IMR-90 (cell line): Measurements from ENCODE around the gene MYPN. TPM values are rescaled to one million over a fixed set of nuclear protein-coding genes. Genes with fewer than 3 reads are reported as not detected.

Experiments used
- ATAC-seq: fragments of 200-7000 bp; cut with Tn5 transposase; 2 replicates; pipeline ENCODE4 v1.9.1; 2020; ENCODE audit warnings: low read depth, mild to moderate bottlenecking, moderate library complexity
- BruUV-seq: library from RNA; stranded (reverse); fragments of 400-500 nt; replicated peaks from 2 replicates; lab custom pipeline; 2021; lab: Mats Ljungman, UMichigan
- CTCF ChIA-PET: fragments of 300-600 bp; formaldehyde crosslinking; extraction: SDS; loops from one replicate; lab custom pipeline; 2021; ENCODE audit warnings: antibody characterized with exemption; lab: Yijun Ruan, JAX
- POLR2A ChIA-PET: fragments of 300-600 bp; sonication (Branson Sonifier 250); formaldehyde crosslinking; loops from one replicate; lab custom pipeline; 2022; ENCODE audit warnings: antibody characterized with exemption; ENCODE audit not compliant: unreplicated experiment; lab: Charles Lee
- DNase-seq: peaks from one replicate; pipeline ENCODE4 v3.0.0; 2013
- H2AFZ ChIP-seq: replicated peaks from 2 replicates; pipeline ENCODE3; 2013; ENCODE audit warnings: low read length, mild to moderate bottlenecking; ENCODE audit not compliant: poor library complexity
- H2AK5ac ChIP-seq: 2 replicates; pipeline ENCODE4 v1.6.1; 2013; ENCODE audit warnings: low read depth, low read length, inconsistent platforms
- H2AK9ac ChIP-seq: replicated peaks from 2 replicates; pipeline ENCODE3; 2013; ENCODE audit warnings: mild to moderate bottlenecking, low read depth, low read length, moderate library complexity; ENCODE audit not compliant: poor library complexity
- H2BK120ac ChIP-seq: 2 replicates; pipeline ENCODE4 v1.6.1; 2013; ENCODE audit warnings: low read depth, low read length, inconsistent platforms
- H2BK15ac ChIP-seq: 3 replicates; pipeline ENCODE4 v1.6.1; 2013; ENCODE audit warnings: low read depth, low read length, inconsistent platforms
- H2BK20ac ChIP-seq: 2 replicates; pipeline ENCODE4 v1.6.1; 2013; ENCODE audit warnings: low read depth, mild to moderate bottlenecking, inconsistent platforms, low read length, moderate library complexity
- H2BK5ac ChIP-seq: 2 replicates; pipeline ENCODE4 v1.6.1; 2013; ENCODE audit warnings: mild to moderate bottlenecking, low read depth, low read length, inconsistent platforms; ENCODE audit not compliant: poor library complexity, severe bottlenecking
- H3K14ac ChIP-seq: replicated peaks from 2 replicates; pipeline ENCODE4 v1.6.1; 2013; ENCODE audit warnings: low read depth, low read length, inconsistent platforms
- H3K18ac ChIP-seq: 2 replicates; pipeline ENCODE4 v1.6.1; 2013; ENCODE audit warnings: low read depth, low read length, control low read depth
- H3K23ac ChIP-seq: 2 replicates; pipeline ENCODE4 v1.6.1; 2013; ENCODE audit warnings: low read depth, low read length, inconsistent platforms
- H3K27ac ChIP-seq: 2 replicates; pipeline ENCODE4 v1.5.1; 2013; ENCODE audit warnings: mild to moderate bottlenecking, control low read depth, low read length; ENCODE audit not compliant: insufficient read depth
- H3K27me3 ChIP-seq: 2 replicates; pipeline ENCODE4 v1.6.1; 2013; ENCODE audit warnings: low read length; ENCODE audit not compliant: control insufficient read depth, insufficient read depth
- H3K36me3 ChIP-seq: 2 replicates; pipeline ENCODE4 v1.6.1; 2013; ENCODE audit warnings: low read length, mixed read lengths; ENCODE audit not compliant: control insufficient read depth, insufficient read depth
- H3K4ac ChIP-seq: 2 replicates; pipeline ENCODE4 v1.6.1; 2013; ENCODE audit warnings: low read depth, low read length, inconsistent platforms
- H3K4me1 ChIP-seq: 2 replicates; pipeline ENCODE4 v1.6.1; 2013; ENCODE audit warnings: low read length, mixed read lengths; ENCODE audit not compliant: control insufficient read depth, insufficient read depth
- H3K4me2 ChIP-seq: 2 replicates; pipeline ENCODE4 v1.6.1; 2013; ENCODE audit warnings: low read depth, mild to moderate bottlenecking, control low read depth, low read length, moderate library complexity
- H3K4me3 ChIP-seq: 2 replicates; pipeline ENCODE4 v1.5.1; 2013; ENCODE audit warnings: low read depth, mild to moderate bottlenecking, control low read depth, low read length, moderate library complexity; ENCODE audit not compliant: insufficient read depth
- H3K56ac ChIP-seq: 2 replicates; pipeline ENCODE4 v1.6.1; 2013; ENCODE audit warnings: low read length, inconsistent platforms; ENCODE audit not compliant: insufficient read depth; ENCODE audit errors: extremely low read depth
- H3K79me1 ChIP-seq, 2 experiments: 2 replicates each; pipeline ENCODE4 v1.6.1; 2013; ENCODE audit warnings: low read length in 2 of 2, inconsistent platforms in 1 of 2, low read depth in 1 of 2
- H3K9ac ChIP-seq: 2 replicates; pipeline ENCODE4 v1.6.1; 2013; ENCODE audit warnings: low read depth, low read length, control low read depth
- H3K9me1 ChIP-seq: 2 replicates; pipeline ENCODE4 v1.6.1; 2013; ENCODE audit warnings: low read length, inconsistent platforms; ENCODE audit not compliant: insufficient read depth
- H3K9me3 ChIP-seq: 2 replicates; pipeline ENCODE4 v1.6.1; 2013; ENCODE audit warnings: low read length; ENCODE audit not compliant: control insufficient read depth, insufficient read depth
- H4K20me1 ChIP-seq: 2 replicates; pipeline ENCODE4 v1.6.1; 2013; ENCODE audit warnings: low read length, inconsistent platforms; ENCODE audit not compliant: insufficient read depth
- H4K5ac ChIP-seq: 2 replicates; pipeline ENCODE4 v1.6.1; 2013; ENCODE audit warnings: mild to moderate bottlenecking, low read depth, low read length, control low read depth
- H4K8ac ChIP-seq, 2 experiments: 2 replicates each; pipeline ENCODE4 v1.6.1; 2013; ENCODE audit warnings: low read depth in 2 of 2, low read length in 2 of 2, control low read depth in 1 of 2, inconsistent platforms in 1 of 2
- H4K91ac ChIP-seq: 2 replicates; pipeline ENCODE4 v1.6.1; 2013; ENCODE audit warnings: low read depth, low read length, inconsistent platforms; ENCODE audit not compliant: insufficient read depth
- BHLHE40 ChIP-seq: fragments of 150-350 bp; IDR thresholded peaks from 2 replicates; pipeline ENCODE4 v1.6.1; 2016; ENCODE audit warnings: mild to moderate bottlenecking, low read depth, low read length
- CEBPB ChIP-seq: IDR thresholded peaks from 2 replicates; pipeline ENCODE4 v1.6.1; 2012; ENCODE audit warnings: low read depth, low read length, improper control_type of control experiment
- CHD1 ChIP-seq: IDR thresholded peaks from 2 replicates; pipeline ENCODE4 v1.6.1; 2012; ENCODE audit warnings: low read depth, low read length, improper control_type of control experiment
- MAFK ChIP-seq: IDR thresholded peaks from 2 replicates; pipeline ENCODE4 v1.6.1; 2012; ENCODE audit warnings: low read depth, low read length, improper control_type of control experiment
- MXI1 ChIP-seq: IDR thresholded peaks from 2 replicates; pipeline ENCODE4 v1.6.1; 2012; ENCODE audit warnings: low read depth, mild to moderate bottlenecking, low read length, moderate library complexity, borderline replicate concordance
- NFE2L2 ChIP-seq: fragments of 150-350 bp; IDR thresholded peaks from 2 replicates; pipeline ENCODE4 v1.6.1; 2016; ENCODE audit warnings: low read depth, mild to moderate bottlenecking, low read length
- POLR2A ChIP-seq: IDR thresholded peaks from 2 replicates; pipeline ENCODE4 v1.6.1; 2012; ENCODE audit warnings: mild to moderate bottlenecking, low read depth, low read length
- RAD21 ChIP-seq: IDR thresholded peaks from 2 replicates; pipeline ENCODE4 v1.6.1; 2012; ENCODE audit warnings: low read length, improper control_type of control experiment
- RFX5 ChIP-seq: IDR thresholded peaks from 2 replicates; pipeline ENCODE4 v1.8.0; 2012; ENCODE audit warnings: low read depth, mild to moderate bottlenecking, low read length, moderate library complexity
- SMC3 ChIP-seq: fragments of 150-350 bp; IDR thresholded peaks from 2 replicates; pipeline ENCODE4 v1.6.1; 2016; ENCODE audit warnings: low read depth, mild to moderate bottlenecking, antibody characterized with exemption, low read length, moderate library complexity
- WGBS, 2 experiments: methylation state at CpG; one replicate each; pipeline versions ENCODE4 v1.1.5 to v1.1.7; 2013; ENCODE audit warnings: missing lambda C conversion rate in 2 of 2; ENCODE audit not compliant: insufficient read length in 1 of 2; ENCODE audit errors: extremely low coverage in 2 of 2; 5-methylcytosine and 5-hydroxymethylcytosine counted together
- dilution Hi-C: fragments of 300-500 bp; cut with HindIII; formaldehyde crosslinking; loops from one replicate; pipeline ENCODE4 v1.14.3; 2018; ENCODE audit warnings: low sequenced_read_pairs; ENCODE audit not compliant: unreplicated experiment
- in situ Hi-C: fragments of 300-500 bp; cut with MboI; formaldehyde crosslinking; loops from 3 replicates; pipeline ENCODE4 v1.14.3; 2019; ENCODE audit warnings: low sequenced_read_pairs, inconsistent platforms, mixed read lengths
- intact Hi-C: fragments of 100-400 bp; cut with micrococcal nuclease; formaldehyde crosslinking; loops from 2 replicates; pipeline ENCODE4 v1.10.0; 2022
- polyA plus RNA-seq, 3 experiments: library from polyadenylated mRNA; depleted of rRNA; stranded (reverse); fragments of >200 nt; gene quantifications; 2 replicates each; pipeline ENCODE4 v1.2.3, GENCODE V29; 2012; ENCODE audit warnings: low replicate concordance in 1 of 3
- total RNA-seq: library from RNA; depleted of rRNA; stranded (reverse); fragments of >200 nt; gene quantifications from 2 replicates; pipeline ENCODE4 v1.2.3, GENCODE V29; 2012
- TF ChIP-seq, protein P1 (sequence below): fragments of 150-350 bp; IDR thresholded peaks from 2 replicates; pipeline ENCODE4 v1.6.1; 2016; ENCODE audit warnings: low read depth, mild to moderate bottlenecking, low read length, moderate library complexity, borderline replicate concordance
- TF ChIP-seq, protein P2 (sequence below): conservative IDR thresholded peaks from 2 replicates; pipeline ENCODE4 v1.5.1; 2012; ENCODE audit warnings: mild to moderate bottlenecking, low read depth, low read length, improper control_type of control experiment
- TF ChIP-seq, protein P3 (sequence below): fragments of 150-350 bp; IDR thresholded peaks from 2 replicates; pipeline ENCODE4 v1.6.1; 2017; ENCODE audit warnings: mild to moderate bottlenecking, antibody characterized with exemption, low read length, low read depth

MYPN gene
- total and polyA plus RNA-seq, 2 of the 4 experiments (the other 2 are of a cell fraction), result 7.8 to 13.1 TPM

DNA sequence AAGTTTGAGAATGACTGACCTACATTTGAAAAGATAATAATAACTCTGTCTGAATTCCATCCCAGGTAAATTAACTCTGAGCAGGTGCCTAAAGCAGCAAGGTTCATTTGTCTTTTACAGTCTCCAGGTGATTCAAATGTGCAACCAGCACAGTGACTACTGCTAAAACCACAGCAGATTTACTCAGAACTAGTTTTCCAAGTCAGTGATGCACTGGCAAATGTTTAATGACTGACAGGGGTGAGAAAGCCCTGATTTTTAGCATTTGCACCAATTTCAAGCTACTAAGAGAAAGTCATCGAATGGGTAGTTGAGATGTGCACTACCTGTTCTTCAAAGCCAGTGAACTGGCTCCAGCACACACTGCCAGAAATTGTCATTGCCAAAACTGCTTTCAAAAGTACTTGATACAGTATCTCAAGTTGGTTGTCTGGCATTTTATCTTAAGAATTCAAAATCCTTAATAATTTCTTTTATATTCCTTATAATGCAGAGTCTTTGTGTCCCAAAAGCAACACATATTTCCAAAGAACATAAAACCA is 62.3 kb downstream of the MYPN start:
- H4K8ac ChIP-seq, result no peak overlapping the region

More for the DNA sequence above, 62.3 kb downstream of the MYPN start:
- H3K9ac ChIP-seq, result no peak overlapping the region
- no peaks in the 10 kb centered on the region for H3K9me1 ChIP-seq
- no peak overlapping the region for H2AFZ ChIP-seq
- H2AK5ac ChIP-seq, result no peak overlapping the region
- no CpG with 5 or more reads among the region's 1 CpG for WGBS, 2 experiments
- H3K4me3 ChIP-seq, result no peak overlapping the region
- H3K9me3 ChIP-seq, result no peaks in the 10 kb centered on the region
- peaks cover 3% of the 10 kb centered on the region; the same call in 1 of the 2 replicates for H3K36me3 ChIP-seq
- H3K79me1 ChIP-seq, result no peaks in the 10 kb centered on the region
- intact Hi-C loops (no loop called here), in situ Hi-C loops (no loop called here), dilution Hi-C loops (no loop called here)
- no peak overlapping the region for H4K5ac ChIP-seq
- no TSS peak for BruUV-seq
- no peak overlapping the region for H3K14ac ChIP-seq
- no peak overlapping the region for H3K18ac ChIP-seq
- DNase-seq (no peak), ATAC-seq (no peak)
- no peak overlapping the region for H3K4ac ChIP-seq
- H2BK20ac ChIP-seq, result no peak overlapping the region
- POLR2A ChIA-PET, result no interaction called here
- no peaks in the 10 kb centered on the region for H3K27me3 ChIP-seq
- CTCF ChIA-PET, result no interaction called here
- no peak overlapping the region for H3K23ac ChIP-seq
- no peak overlapping the region for H2BK120ac ChIP-seq
- no peak overlapping the region for H2AK9ac ChIP-seq
- H3K4me2 ChIP-seq, result no peak overlapping the region
- peaks cover 2% of the 10 kb centered on the region; the same call in 1 of the 2 replicates for H3K4me1 ChIP-seq
- TF ChIP-seq, protein P1, sequence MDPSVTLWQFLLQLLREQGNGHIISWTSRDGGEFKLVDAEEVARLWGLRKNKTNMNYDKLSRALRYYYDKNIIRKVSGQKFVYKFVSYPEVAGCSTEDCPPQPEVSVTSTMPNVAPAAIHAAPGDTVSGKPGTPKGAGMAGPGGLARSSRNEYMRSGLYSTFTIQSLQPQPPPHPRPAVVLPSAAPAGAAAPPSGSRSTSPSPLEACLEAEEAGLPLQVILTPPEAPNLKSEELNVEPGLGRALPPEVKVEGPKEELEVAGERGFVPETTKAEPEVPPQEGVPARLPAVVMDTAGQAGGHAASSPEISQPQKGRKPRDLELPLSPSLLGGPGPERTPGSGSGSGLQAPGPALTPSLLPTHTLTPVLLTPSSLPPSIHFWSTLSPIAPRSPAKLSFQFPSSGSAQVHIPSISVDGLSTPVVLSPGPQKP, result no peak
- TF ChIP-seq NFE2L2, result no peak
- TF ChIP-seq BHLHE40, result no peak
- no peak for TF ChIP-seq RFX5
- TF ChIP-seq, protein P2, sequence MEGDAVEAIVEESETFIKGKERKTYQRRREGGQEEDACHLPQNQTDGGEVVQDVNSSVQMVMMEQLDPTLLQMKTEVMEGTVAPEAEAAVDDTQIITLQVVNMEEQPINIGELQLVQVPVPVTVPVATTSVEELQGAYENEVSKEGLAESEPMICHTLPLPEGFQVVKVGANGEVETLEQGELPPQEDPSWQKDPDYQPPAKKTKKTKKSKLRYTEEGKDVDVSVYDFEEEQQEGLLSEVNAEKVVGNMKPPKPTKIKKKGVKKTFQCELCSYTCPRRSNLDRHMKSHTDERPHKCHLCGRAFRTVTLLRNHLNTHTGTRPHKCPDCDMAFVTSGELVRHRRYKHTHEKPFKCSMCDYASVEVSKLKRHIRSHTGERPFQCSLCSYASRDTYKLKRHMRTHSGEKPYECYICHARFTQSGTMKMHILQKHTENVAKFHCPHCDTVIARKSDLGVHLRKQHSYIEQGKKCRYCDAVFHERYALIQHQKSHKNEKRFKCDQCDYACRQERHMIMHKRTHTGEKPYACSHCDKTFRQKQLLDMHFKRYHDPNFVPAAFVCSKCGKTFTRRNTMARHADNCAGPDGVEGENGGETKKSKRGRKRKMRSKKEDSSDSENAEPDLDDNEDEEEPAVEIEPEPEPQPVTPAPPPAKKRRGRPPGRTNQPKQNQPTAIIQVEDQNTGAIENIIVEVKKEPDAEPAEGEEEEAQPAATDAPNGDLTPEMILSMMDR, result no peak
- TF ChIP-seq CEBPB, result no peak
- TF ChIP-seq SMC3, result no peak
- no peak for TF ChIP-seq POLR2A
- TF ChIP-seq CHD1, result no peak
- no peak for TF ChIP-seq MXI1
- no peak for TF ChIP-seq RAD21
- no peak for TF ChIP-seq MAFK
- TF ChIP-seq, protein P3, sequence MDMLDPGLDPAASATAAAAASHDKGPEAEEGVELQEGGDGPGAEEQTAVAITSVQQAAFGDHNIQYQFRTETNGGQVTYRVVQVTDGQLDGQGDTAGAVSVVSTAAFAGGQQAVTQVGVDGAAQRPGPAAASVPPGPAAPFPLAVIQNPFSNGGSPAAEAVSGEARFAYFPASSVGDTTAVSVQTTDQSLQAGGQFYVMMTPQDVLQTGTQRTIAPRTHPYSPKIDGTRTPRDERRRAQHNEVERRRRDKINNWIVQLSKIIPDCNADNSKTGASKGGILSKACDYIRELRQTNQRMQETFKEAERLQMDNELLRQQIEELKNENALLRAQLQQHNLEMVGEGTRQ, result no peak
- H2BK5ac ChIP-seq, result no peak overlapping the region
- no peak overlapping the region for H4K91ac ChIP-seq
- H3K27ac ChIP-seq, result no peak overlapping the region
- H4K20me1 ChIP-seq, result no peaks in the 10 kb centered on the region
- no peak overlapping the region for H2BK15ac ChIP-seq
- no peak overlapping the region for H3K56ac ChIP-seq
